Measurements from ENCODE around the gene IL18BP.

IL18BP gene

DNA sequence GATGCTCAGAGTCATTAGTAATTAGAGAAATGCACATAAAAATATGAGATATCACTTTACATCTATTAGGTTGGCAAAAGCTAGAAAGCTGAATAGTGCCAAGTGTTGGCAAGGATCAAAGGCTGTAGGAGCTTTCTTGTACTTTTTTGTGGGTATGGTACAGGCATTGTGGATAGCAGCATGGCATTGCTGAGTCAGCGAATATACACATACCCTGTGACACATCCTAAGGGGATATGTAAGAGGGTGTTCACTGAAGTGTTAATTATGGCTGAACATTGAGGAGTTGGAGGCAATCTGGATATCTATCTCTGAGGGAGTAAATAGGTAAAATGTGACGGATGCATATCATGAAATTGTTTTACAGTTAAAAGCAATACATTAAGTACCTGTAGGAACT lies 27.0 kb upstream of the IL18BP start:
- TF ChIP-seq, protein P1, sequence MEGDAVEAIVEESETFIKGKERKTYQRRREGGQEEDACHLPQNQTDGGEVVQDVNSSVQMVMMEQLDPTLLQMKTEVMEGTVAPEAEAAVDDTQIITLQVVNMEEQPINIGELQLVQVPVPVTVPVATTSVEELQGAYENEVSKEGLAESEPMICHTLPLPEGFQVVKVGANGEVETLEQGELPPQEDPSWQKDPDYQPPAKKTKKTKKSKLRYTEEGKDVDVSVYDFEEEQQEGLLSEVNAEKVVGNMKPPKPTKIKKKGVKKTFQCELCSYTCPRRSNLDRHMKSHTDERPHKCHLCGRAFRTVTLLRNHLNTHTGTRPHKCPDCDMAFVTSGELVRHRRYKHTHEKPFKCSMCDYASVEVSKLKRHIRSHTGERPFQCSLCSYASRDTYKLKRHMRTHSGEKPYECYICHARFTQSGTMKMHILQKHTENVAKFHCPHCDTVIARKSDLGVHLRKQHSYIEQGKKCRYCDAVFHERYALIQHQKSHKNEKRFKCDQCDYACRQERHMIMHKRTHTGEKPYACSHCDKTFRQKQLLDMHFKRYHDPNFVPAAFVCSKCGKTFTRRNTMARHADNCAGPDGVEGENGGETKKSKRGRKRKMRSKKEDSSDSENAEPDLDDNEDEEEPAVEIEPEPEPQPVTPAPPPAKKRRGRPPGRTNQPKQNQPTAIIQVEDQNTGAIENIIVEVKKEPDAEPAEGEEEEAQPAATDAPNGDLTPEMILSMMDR (conservative IDR thresholded peaks at IDR 0.05), result no peak

DNA sequence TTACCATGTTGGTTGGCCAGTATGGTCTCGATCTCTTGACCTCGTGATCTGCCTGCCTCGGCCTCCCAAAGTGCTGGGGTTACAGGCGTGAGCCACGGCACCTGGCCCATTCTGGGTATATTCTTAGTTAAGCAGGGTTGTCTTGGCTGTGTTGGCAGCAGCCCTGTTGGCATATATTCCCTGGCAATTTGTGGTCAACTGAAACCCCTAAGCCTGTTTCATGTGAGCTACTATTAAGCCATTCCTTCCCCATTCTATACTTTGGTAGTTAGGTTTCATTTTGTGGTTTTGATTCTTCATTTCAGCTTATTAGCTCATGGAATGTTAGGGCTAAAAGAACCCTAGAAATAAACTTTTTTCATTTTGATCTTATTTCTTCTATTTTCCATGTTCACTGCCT lies 22.2 kb upstream of the IL18BP start:
- TF ChIP-seq, protein P1 (conservative IDR thresholded peaks at IDR 0.05), result no peak
- no peak overlapping the region for H3K27ac ChIP-seq

More for the DNA sequence above, 27.0 kb upstream of the IL18BP start:
- no peak overlapping the region for H3K27ac ChIP-seq

DNA sequence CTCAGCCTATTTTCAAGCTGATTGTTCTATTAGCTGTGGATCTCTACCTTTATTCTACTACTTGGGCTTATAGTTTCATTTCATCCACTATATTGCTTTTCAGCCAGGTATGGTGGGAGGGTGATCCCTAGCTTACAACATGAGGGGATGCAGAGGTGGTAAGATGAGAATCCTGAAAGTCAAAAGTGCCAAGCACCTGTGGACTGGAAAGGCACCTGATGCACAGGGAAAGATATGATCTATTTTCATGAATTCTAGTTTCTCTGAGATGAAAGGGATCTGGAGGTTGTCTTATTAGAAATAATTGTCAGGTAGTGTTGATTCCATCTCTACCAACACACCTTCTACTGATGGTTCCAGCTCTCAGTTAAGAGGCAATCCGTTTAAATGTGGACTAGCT lies 21.6 kb upstream of the IL18BP start:
- H3K27ac ChIP-seq, result no peak overlapping the region
- TF ChIP-seq, protein P1 (conservative IDR thresholded peaks at IDR 0.05), result no peak

DNA sequence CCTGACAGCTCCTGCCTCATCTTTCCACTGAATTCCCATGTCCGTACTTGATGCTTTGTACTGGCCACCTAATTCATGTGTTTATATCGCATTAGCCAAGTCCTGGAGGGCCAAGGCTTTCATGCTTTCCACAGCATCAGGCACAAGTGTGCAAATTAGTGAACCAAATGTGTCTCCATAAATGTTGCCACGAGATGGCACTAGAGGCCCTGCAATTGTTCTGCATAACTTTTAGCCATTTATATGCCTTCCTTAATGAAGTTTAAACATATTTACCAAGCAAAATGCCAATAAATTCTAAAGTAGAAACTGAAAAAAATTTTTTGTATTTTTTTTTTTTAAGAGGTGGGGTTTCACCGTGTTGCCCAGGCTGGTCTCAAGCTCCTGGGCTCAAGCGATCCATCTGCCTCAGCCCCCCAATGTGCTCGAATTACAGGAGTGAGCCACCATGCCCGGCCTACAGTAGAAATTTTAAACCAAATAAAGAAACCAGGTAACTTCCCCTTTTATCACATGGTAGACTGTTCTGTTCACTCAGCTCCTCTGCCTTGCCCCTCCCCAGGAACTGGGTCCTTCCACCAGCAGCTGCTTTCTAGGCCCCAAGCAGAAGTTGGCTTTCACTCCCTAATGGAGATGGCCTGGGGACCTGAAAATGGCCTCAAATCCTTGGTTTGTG lies 20.8 kb upstream of the IL18BP start:
- no peak overlapping the region for H3K27ac ChIP-seq
- TF ChIP-seq, protein P1 (conservative IDR thresholded peaks at IDR 0.05), result peak; percentile 93

DNA sequence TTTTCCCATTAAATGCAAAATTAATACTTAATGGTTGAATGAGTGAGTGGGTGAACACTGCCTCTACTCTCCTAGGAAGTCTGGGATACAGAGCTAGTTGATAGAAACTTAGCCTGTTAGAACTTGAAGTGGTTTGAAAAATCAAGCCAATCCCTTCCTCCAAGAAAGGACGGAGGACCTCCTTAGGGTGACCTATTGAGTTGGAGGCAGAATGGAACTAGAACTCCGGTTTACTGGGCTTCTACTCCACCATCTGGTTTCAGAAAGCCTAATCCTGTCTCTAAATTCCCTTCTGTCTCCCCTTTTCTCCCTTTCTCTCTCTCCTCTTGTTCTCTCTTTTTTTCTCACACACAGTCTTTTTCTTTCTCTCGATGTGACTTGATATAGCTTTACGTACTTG lies 19.6 kb upstream of the IL18BP start:
- H3K27ac ChIP-seq, result no peak overlapping the region
- TF ChIP-seq, protein P1 (conservative IDR thresholded peaks at IDR 0.05), result no peak

DNA sequence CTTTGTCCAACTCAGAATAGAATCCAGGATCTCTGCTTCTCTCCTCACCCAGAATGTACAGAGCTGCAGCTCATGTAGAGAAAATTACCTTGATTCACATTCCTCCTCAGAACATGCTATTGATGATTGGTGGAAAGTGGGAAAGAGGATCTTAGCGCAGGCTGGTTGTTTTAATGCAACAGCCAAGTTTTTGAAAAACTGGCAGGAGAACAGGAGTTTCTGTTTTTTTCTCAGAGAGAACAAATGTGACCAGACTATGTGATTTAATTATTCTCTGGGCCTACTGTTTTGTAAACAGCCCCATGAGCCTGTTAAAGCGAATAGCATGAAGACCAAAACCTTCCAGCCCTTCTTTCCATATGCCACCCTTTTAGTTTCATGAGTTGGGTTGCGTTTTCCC lies 19.1 kb upstream of the IL18BP start:
- H3K27ac ChIP-seq, result no peak overlapping the region
- TF ChIP-seq, protein P1 (conservative IDR thresholded peaks at IDR 0.05), result no peak

DNA sequence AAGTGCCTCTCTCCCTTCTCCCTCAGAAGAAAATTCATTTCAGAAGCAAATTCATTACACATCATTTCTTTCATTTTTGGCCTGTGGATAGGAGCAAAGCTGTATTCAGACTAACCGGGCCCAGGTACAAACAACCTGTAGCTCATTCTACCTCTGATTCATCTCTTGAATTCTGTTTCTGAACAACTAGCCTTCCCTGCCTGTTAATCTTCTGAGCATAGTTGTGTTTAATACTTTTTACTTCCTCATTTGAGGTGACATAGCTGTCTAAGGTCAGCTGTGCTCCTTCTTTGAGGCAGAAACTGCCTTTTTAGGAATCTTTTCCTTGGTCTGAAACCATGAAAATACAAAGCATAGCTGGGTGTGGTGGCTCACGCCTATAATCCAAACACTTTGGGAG lies 12.6 kb upstream of the IL18BP start:
- H3K27ac ChIP-seq, result no peak overlapping the region
- TF ChIP-seq, protein P1 (conservative IDR thresholded peaks at IDR 0.05), result no peak
